Testis (tissue), 3 donors: ENCODE results near the gene SCG3. TPM values are rescaled to one million over a fixed set of nuclear protein-coding genes. Genes with fewer than 3 reads are reported as not detected.

Experiments used
- DNase-seq: peaks from one replicate; pipeline ENCODE4 v3.0.0-alpha.2; 2019
- H3K27ac ChIP-seq, 2 donors: fragments of 200-600 bp; sonication (generic); one replicate each; pipeline ENCODE4 v1.5.1; 2019
- H3K27me3 ChIP-seq: fragments of 200-600 bp; sonication (generic); one replicate; pipeline ENCODE4 v1.5.1; 2019
- H3K36me3 ChIP-seq: fragments of 200-600 bp; sonication (generic); one replicate; pipeline ENCODE4 v1.5.1; 2017; ENCODE audit warnings: low read depth; ENCODE audit errors: missing control alignments
- H3K4me1 ChIP-seq: fragments of 200-600 bp; sonication (generic); one replicate; pipeline ENCODE4 v1.5.1; 2019
- H3K4me3 ChIP-seq, 2 donors: fragments of 200-600 bp; sonication (generic); one replicate each; pipeline ENCODE4 v1.5.1; 2017 to 2019
- H3K9me3 ChIP-seq: fragments of 200-600 bp; sonication (generic); one replicate; pipeline ENCODE4 v1.5.1; 2017
- POLR2A ChIP-seq: fragments of 450-650 bp; IDR thresholded peaks from one replicate; pipeline ENCODE4 v1.6.1; 2017; ENCODE audit warnings: antibody characterized with exemption, mild to moderate bottlenecking, moderate library complexity
- WGBS, 2 donors: methylation state at CpG; one replicate each; pipeline ENCODE4 v1.1.5; 2018; 5-methylcytosine and 5-hydroxymethylcytosine counted together
- intact Hi-C: fragments of 100-400 bp; cut with DNase I; formaldehyde crosslinking; loops from one replicate; pipeline ENCODE4 v1.15.1; 2023; ENCODE audit warnings: low total_unique reads
- polyA plus RNA-seq: library from polyadenylated mRNA; stranded (reverse); fragments of 350-450 nt; fragmentation: Illumina TruSeq; extraction: RNeasy Lipid Tissue Mini Kit (QIAGEN cat#74804); gene quantifications from one replicate; pipeline ENCODE4 v1.2.3, GENCODE V29; 2014; ENCODE audit warnings: low read depth, low replicate concordance; ENCODE audit not compliant: insufficient read depth
- total RNA-seq, 2 donors: library from RNA; depleted of rRNA; stranded (reverse); fragments of >200 nt; gene quantifications; one replicate each; pipeline ENCODE4 v1.2.3, GENCODE V29; 2016
- TF ChIP-seq, protein P1 (sequence below), 3 experiments: fragments of 450-650 bp in 2 of 3; fragments of 200-600 bp in 1 of 3; sonication (generic) in 1 of 3; IDR thresholded peaks; one replicate each; pipeline ENCODE4 v1.5.1; 2016 to 2019; ENCODE audit warnings: antibody characterized with exemption in 3 of 3, mild to moderate bottlenecking in 2 of 3, moderate library complexity in 1 of 3

SCG3 gene
- total and polyA plus RNA-seq, 3 donors from 2014 or later: 1.2 to 2.0 (median 1.3) TPM

DNA sequence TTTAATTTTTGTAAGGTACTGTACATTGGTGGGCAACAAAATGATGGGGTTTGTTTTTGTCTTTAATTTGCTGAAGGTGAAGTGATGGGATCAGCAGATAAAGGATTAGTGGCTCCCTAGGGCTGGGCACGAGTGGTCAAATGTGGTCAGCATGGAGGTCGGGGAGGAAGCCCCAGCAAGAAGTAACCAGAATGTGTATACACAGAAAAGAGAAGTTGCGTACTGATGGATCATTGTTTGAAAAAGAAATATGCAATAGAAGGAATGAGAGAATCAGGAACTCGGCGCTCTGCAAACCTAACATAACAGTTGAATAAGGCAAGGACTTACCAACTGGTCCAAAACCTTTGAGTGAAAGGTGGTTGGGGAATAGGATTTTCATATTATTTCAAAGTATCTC is 71.6 kb downstream of the SCG3 start:
- WGBS, 2 donors: 62 to 70% methylated on average over 5 of the region's 5 CpGs
- no peak overlapping the region for H3K27ac ChIP-seq
- no peaks in the 10 kb centered on the region for H3K36me3 ChIP-seq
- H3K4me1 ChIP-seq: peaks cover 4% of the 10 kb centered on the region
- DNase-seq: no peak
- intact Hi-C loops: no loop called here
- no peak overlapping the region for H3K4me3 ChIP-seq
- no peak for TF ChIP-seq POLR2A
- TF ChIP-seq, protein P1, sequence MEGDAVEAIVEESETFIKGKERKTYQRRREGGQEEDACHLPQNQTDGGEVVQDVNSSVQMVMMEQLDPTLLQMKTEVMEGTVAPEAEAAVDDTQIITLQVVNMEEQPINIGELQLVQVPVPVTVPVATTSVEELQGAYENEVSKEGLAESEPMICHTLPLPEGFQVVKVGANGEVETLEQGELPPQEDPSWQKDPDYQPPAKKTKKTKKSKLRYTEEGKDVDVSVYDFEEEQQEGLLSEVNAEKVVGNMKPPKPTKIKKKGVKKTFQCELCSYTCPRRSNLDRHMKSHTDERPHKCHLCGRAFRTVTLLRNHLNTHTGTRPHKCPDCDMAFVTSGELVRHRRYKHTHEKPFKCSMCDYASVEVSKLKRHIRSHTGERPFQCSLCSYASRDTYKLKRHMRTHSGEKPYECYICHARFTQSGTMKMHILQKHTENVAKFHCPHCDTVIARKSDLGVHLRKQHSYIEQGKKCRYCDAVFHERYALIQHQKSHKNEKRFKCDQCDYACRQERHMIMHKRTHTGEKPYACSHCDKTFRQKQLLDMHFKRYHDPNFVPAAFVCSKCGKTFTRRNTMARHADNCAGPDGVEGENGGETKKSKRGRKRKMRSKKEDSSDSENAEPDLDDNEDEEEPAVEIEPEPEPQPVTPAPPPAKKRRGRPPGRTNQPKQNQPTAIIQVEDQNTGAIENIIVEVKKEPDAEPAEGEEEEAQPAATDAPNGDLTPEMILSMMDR (IDR thresholded peaks at IDR 0.05): no peak
- H3K9me3 ChIP-seq: no peaks in the 10 kb centered on the region
- no peaks in the 10 kb centered on the region for H3K27me3 ChIP-seq

DNA sequence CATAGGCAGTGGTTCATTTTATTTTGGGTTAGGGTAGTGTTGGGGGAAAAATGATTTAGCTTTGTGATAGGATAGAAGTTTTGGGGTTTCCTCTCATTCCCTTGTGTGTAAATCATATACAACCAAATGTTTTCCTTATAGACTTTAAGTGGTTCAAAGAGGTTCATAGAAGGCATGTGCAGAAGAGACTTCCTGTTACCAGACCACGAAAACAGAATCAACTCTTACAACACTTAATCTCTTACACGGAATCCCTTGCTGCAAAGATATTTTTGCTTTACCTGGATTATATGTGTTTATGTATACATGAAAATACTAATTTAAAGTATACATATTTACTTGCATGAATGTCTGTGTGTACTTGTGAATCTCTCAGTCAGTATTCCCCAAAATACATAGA is 73.0 kb downstream of the SCG3 start:
- intact Hi-C loops: no loop called here
- Histone ChIP-seq H3K36me3 (no peaks in the 10 kb centered on the region), H3K4me3 (no peak overlapping the region), H3K27me3 (no peaks in the 10 kb centered on the region), H3K4me1 (peaks cover 12% of the 10 kb centered on the region), H3K9me3 (no peaks in the 10 kb centered on the region), H3K27ac (no peak overlapping the region)
- TF ChIP-seq, protein P1 (IDR thresholded peaks at IDR 0.05): no peak
- TF ChIP-seq POLR2A: no peak
- no peak for DNase-seq
- WGBS, 2 donors: 86 to 89% methylated on average over 2 of the region's 2 CpGs

DNA sequence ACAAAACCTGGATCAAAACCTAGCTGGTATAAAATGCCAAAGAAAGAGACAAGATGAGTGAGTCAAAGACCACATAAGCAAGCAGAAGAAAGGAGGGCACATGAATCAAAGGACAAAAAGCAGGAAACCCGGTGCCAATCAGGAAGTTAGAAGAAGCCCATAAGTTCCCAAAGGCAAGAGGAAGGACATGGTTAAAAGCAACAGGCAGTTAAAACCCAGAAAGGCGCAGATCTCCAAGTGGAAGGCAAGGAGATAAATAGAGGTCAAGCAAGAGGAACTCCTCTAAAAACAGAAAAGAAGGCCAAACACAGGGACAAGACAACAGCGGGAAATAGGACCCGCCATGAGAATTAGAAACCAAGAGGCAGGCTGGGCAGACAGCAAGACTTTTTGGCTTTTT is 74.5 kb downstream of the SCG3 start:
- Histone ChIP-seq H3K27me3 (no peaks in the 10 kb centered on the region), H3K4me1 (peaks cover 14% of the 10 kb centered on the region), H3K4me3 (no peak overlapping the region), H3K36me3 (no peaks in the 10 kb centered on the region), H3K9me3 (no peaks in the 10 kb centered on the region), H3K27ac (no peak overlapping the region)
- no peak for DNase-seq
- intact Hi-C loops: no loop called here
- TF ChIP-seq POLR2A: no peak
- TF ChIP-seq, protein P1 (IDR thresholded peaks at IDR 0.05): no peak
- 76 to 82% methylated on average over 4 of the region's 4 CpGs for WGBS, 2 donors

DNA sequence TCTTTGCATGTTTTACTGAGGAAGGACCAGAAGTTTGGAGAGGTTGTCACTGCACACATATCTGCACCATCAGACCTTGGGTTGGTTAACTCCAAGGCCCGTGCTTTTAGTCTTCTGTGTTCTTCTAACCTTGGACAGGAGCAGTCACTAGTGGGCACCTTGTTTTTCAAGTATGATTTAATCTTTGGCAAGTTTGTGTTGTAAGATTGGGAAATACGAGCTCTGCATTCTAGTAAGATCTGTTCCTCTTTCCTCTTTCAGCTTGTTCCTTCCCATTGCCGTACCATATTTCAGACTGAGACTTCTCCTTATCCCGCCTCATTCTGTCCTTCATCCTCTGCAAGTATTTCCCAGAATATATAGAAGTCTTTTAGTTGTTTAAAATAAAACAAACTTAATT is 75.2 kb downstream of the SCG3 start:
- WGBS, 2 donors: 83 to 86% methylated on average over 4 of the region's 4 CpGs
- H3K4me1 ChIP-seq: peaks cover 14% of the 10 kb centered on the region
- H3K27me3 ChIP-seq: no peaks in the 10 kb centered on the region
- no peak for DNase-seq
- intact Hi-C loops: no loop called here
- no peak overlapping the region for H3K4me3 ChIP-seq
- H3K9me3 ChIP-seq: no peaks in the 10 kb centered on the region
- no peaks in the 10 kb centered on the region for H3K36me3 ChIP-seq
- TF ChIP-seq, protein P1 (IDR thresholded peaks at IDR 0.05): no peak
- no peak for TF ChIP-seq POLR2A
- H3K27ac ChIP-seq: no peak overlapping the region

DNA sequence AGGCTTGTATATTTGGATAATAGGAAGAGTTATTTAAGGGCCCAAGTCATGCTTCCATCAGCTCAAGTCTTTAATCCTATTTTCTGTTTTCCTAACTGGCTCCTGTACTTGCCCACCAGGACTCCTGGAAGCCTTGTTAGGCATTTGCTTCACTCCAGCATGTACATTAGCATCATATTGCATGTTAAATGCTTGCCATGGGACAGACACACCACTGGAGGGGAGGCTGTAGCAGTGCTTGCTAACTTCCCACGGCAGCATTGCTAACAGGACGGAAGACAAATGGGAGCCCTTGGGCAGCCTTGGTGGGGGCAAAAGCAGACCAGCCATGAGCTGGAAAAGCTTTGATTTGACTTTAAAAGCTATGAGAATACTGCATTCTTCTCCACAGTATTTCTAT is 76.1 kb downstream of the SCG3 start:
- WGBS, 2 donors: 86 to 96% methylated on average over 2 of the region's 2 CpGs
- intact Hi-C loops: no loop called here
- no peak overlapping the region for H3K27ac ChIP-seq

More for the DNA sequence above, 76.1 kb downstream of the SCG3 start:
- H3K4me1 ChIP-seq: peaks cover 11% of the 10 kb centered on the region
- TF ChIP-seq POLR2A: no peak
- TF ChIP-seq, protein P1 (IDR thresholded peaks at IDR 0.05): no peak
- H3K9me3 ChIP-seq: no peaks in the 10 kb centered on the region
- DNase-seq: no peak
- H3K4me3 ChIP-seq: no peak overlapping the region
- no peaks in the 10 kb centered on the region for H3K27me3 ChIP-seq
- H3K36me3 ChIP-seq: no peaks in the 10 kb centered on the region
